ENCODE results near the gene SLBP.

SLBP gene

DNA sequence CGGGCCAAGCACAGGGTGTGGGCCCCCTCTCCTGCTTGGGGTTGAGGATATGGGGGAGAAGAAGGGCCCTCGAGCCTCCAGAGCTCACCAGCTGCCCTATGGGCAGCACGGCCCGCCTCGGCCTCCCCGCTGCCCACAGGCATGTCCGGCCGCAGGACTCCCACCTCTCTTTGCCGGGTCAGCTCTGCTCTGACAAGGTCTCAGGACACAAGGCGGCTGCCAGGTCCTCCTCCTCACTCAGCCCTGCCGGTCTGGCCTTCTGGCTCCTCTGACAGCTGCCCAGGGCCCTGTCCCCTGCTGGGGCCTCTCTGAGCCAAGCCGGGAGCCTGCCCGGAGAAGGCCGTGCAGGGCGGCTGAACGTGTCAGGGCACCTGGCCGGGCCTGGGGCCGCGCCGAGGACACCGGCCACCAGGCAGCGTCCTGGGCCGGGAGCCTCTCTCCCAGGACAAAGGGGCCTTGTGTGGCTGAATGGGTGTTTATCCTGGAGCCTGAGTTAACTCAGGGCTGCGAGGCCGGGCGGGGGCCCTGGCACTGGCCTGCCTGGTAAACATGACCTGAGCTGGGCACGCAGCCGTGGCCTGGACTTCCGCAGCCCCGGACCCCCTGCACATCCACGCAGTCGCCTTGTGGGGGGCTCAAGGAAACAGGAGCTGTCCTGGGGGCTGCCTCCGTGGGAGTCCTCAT lies 34.9 kb upstream of the SLBP start:
- H3K4me1 ChIP-seq (ENCODE audit: control insufficient read depth, insufficient read depth, low read length), result no peaks in the 10 kb centered on the region
- H3K4me3 ChIP-seq (ENCODE audit: low read depth, low read length), result no peak overlapping the region
- peaks cover 21% of the 10 kb centered on the region for H3K36me3 ChIP-seq (ENCODE audit: control insufficient read depth, insufficient read depth, low read length)
- no peak overlapping the region for H3K9ac ChIP-seq (ENCODE audit: low read depth, low read length)
- no peaks in the 10 kb centered on the region for H3K27me3 ChIP-seq (ENCODE audit: control insufficient read depth, insufficient read depth, low read length)
- no peaks in the 10 kb centered on the region for H3K9me3 ChIP-seq (ENCODE audit: control insufficient read depth, insufficient read depth, low read length)

- H3K9ac ChIP-seq (ENCODE audit: low read depth, low read length), result no peak overlapping the region
- H3K27me3 ChIP-seq (ENCODE audit: control insufficient read depth, insufficient read depth, low read length), result no peaks in the 10 kb centered on the region
- no peaks in the 10 kb centered on the region for H3K9me3 ChIP-seq (ENCODE audit: control insufficient read depth, insufficient read depth, low read length)
- no peaks in the 10 kb centered on the region for H3K4me1 ChIP-seq (ENCODE audit: control insufficient read depth, insufficient read depth, low read length)
- no peak overlapping the region for H3K4me3 ChIP-seq (ENCODE audit: low read depth, low read length)
- H3K36me3 ChIP-seq (ENCODE audit: control insufficient read depth, insufficient read depth, low read length), result peaks cover 28% of the 10 kb centered on the region
Measured at GRCh38 chr4:1746265-1746691, 34.2 kb upstream of the SLBP start.

- Histone ChIP-seq H3K4me1 (ENCODE audit: control insufficient read depth, insufficient read depth, low read length) (no peaks in the 10 kb centered on the region), H3K9ac (ENCODE audit: low read depth, low read length) (no peak overlapping the region), H3K36me3 (ENCODE audit: control insufficient read depth, insufficient read depth, low read length) (peaks cover 34% of the 10 kb centered on the region), H3K4me3 (ENCODE audit: low read depth, low read length) (no peak overlapping the region), H3K27me3 (ENCODE audit: control insufficient read depth, insufficient read depth, low read length) (no peaks in the 10 kb centered on the region), H3K9me3 (ENCODE audit: control insufficient read depth, insufficient read depth, low read length) (no peaks in the 10 kb centered on the region)
Measured at GRCh38 chr4:1745697-1746096, 33.6 kb upstream of the SLBP start.

DNA sequence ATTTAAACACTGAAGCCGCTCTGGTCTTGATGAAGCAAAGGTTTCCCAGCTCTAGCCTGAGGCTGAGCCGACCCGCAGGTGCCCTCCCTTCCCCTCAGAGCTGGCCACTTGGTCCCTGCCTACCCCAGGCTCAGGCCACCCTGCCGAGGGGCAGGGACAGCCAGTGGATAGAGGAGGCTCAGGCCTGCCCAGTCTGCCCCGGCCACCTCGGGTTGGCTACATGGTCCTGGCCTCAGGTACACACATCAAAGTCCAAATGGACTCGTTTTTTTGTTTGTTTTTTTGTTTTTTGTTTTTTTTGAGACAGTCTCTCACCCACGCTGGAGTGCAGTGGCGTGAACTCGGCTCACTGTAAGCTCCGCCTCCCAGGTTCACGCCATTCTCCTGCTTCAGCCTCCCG lies 33.0 kb upstream of the SLBP start:
- H3K9ac ChIP-seq (ENCODE audit: low read depth, low read length), result no peak overlapping the region
- no peaks in the 10 kb centered on the region for H3K9me3 ChIP-seq (ENCODE audit: control insufficient read depth, insufficient read depth, low read length)
- no peak overlapping the region for H3K4me3 ChIP-seq (ENCODE audit: low read depth, low read length)
- no peaks in the 10 kb centered on the region for H3K27me3 ChIP-seq (ENCODE audit: control insufficient read depth, insufficient read depth, low read length)
- no peaks in the 10 kb centered on the region for H3K4me1 ChIP-seq (ENCODE audit: control insufficient read depth, insufficient read depth, low read length)
- H3K36me3 ChIP-seq (ENCODE audit: control insufficient read depth, insufficient read depth, low read length), result peaks cover 39% of the 10 kb centered on the region

DNA sequence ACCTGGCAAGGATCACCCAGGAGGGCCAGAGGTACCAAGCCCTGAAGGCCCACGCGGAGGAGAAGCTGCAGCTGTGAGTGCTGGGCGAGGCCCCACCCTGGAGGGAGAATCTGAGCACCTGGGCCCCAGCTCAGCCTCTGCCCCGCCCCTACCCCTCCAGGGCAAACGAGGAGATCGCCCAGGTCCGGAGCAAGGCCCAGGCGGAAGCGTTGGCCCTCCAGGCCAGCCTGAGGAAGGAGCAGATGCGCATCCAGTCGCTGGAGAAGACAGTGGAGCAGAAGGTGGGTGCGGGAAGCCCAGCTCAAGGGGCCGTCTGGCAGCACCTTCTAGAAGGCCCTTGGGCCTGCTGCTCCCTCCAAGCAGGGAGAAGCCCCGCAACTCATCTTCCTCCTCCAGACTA lies 32.4 kb upstream of the SLBP start:
- no peak overlapping the region for H3K9ac ChIP-seq (ENCODE audit: low read depth, low read length)
- no peaks in the 10 kb centered on the region for H3K27me3 ChIP-seq (ENCODE audit: control insufficient read depth, insufficient read depth, low read length)
- no peaks in the 10 kb centered on the region for H3K9me3 ChIP-seq (ENCODE audit: control insufficient read depth, insufficient read depth, low read length)
- no peaks in the 10 kb centered on the region for H3K4me1 ChIP-seq (ENCODE audit: control insufficient read depth, insufficient read depth, low read length)
- H3K36me3 ChIP-seq (ENCODE audit: control insufficient read depth, insufficient read depth, low read length), result peaks cover 45% of the 10 kb centered on the region
- no peak overlapping the region for H3K4me3 ChIP-seq (ENCODE audit: low read depth, low read length)

DNA sequence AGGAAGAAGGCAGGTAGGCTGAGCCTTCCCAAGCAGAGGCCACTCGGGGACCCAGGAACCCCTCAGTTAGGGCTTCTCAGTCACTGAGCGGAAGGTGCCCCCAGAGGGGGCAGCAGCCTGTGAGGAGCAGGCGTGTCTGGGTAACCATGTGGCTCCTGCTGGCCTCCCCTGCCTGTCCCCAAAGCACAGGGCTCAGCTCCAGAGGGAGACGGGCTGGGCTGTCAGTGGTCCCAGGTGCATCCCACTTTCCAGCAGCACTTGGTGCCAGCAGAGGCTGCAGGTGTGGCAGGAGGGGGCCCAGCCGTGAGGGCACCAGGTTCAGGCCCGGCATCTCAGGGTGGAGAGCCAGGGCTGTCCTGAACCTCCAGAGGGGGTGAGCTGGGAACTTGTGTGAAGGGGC lies 31.9 kb upstream of the SLBP start:
- H3K4me3 ChIP-seq (ENCODE audit: low read depth, low read length), result no peak overlapping the region
- H3K9me3 ChIP-seq (ENCODE audit: control insufficient read depth, insufficient read depth, low read length), result no peaks in the 10 kb centered on the region
- H3K9ac ChIP-seq (ENCODE audit: low read depth, low read length), result no peak overlapping the region
- no peaks in the 10 kb centered on the region for H3K4me1 ChIP-seq (ENCODE audit: control insufficient read depth, insufficient read depth, low read length)
- no peaks in the 10 kb centered on the region for H3K27me3 ChIP-seq (ENCODE audit: control insufficient read depth, insufficient read depth, low read length)
- H3K36me3 ChIP-seq (ENCODE audit: control insufficient read depth, insufficient read depth, low read length), result peaks cover 50% of the 10 kb centered on the region

DNA sequence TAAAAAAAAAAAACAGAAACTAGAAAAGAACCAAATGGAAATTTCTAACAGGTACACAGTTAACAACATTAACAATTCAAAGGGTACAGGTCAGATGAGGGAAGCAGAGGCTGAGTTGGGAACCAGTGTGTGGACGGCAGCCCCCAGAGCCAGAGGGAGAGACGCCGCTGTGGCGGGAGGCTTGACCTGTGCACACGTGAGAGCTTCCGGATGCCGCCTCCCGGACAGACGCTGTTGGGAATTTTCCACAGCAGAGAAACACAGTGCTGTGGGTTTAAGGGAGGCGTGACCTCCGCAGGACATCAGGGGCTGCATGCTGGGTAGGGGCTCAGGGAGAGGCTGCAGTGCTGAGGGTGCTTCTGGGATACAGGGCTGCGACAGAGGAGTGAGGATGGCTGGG lies 31.4 kb upstream of the SLBP start:
- H3K27me3 ChIP-seq (ENCODE audit: control insufficient read depth, insufficient read depth, low read length), result no peaks in the 10 kb centered on the region
- H3K9ac ChIP-seq (ENCODE audit: low read depth, low read length), result no peak overlapping the region
- H3K4me1 ChIP-seq (ENCODE audit: control insufficient read depth, insufficient read depth, low read length), result no peaks in the 10 kb centered on the region
- H3K36me3 ChIP-seq (ENCODE audit: control insufficient read depth, insufficient read depth, low read length), result peaks cover 53% of the 10 kb centered on the region
- H3K4me3 ChIP-seq (ENCODE audit: low read depth, low read length), result no peak overlapping the region
- H3K9me3 ChIP-seq (ENCODE audit: control insufficient read depth, insufficient read depth, low read length), result peaks cover 2% of the 10 kb centered on the region

DNA sequence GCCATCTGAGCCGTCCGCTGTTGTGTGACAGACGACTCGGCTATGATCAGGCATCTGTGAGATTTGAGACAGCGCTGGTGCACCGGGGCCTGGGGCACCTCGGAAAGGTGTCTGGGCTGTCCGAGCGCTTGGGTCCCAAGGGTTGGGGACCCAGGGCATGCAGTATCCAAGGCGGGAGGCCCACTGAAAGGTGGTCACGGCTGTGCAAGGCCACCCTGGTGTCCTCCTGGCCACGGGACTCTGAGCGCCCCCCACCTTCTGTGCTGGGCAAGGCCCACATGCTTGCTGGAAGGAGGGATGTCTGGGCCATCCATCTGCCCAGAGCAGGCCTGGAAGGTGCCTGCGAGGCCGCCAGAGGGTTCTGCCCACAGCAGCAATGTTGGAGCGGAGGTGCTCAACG lies 29.1 kb upstream of the SLBP start:
- peaks cover 9% of the 10 kb centered on the region for H3K9me3 ChIP-seq (ENCODE audit: control insufficient read depth, insufficient read depth, low read length)
- H3K27me3 ChIP-seq (ENCODE audit: control insufficient read depth, insufficient read depth, low read length), result no peaks in the 10 kb centered on the region
- peaks cover 76% of the 10 kb centered on the region for H3K36me3 ChIP-seq (ENCODE audit: control insufficient read depth, insufficient read depth, low read length)
- no peaks in the 10 kb centered on the region for H3K4me1 ChIP-seq (ENCODE audit: control insufficient read depth, insufficient read depth, low read length)
- no peak overlapping the region for H3K4me3 ChIP-seq (ENCODE audit: low read depth, low read length)
- no peak overlapping the region for H3K9ac ChIP-seq (ENCODE audit: low read depth, low read length)

DNA sequence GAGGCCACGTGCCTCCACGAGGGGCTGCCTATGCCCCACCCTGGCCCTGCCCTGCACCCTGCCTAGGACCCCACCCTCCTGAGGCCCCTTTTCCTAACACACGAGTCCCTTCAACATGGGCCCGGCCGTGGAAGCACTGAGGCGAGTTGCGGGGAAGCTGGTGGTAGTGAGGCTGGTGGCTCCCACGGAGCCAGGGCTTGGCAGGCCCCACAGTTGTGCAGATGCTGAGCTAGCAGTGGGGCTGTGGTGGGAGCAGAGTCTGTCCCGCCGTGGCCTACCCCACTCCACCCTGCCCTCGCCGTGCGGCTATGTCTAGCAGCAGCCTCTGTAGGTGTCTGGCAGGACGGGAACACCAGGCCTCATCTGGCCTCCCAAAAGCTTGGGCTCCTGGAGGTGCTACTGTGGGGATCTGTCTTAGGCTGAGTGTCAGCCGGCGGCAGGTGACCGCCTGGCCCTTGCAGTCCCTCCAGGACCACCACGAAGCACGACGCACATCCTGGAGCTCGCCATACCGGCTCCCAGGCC lies 28.0 kb upstream of the SLBP start:
- H3K27me3 ChIP-seq (ENCODE audit: control insufficient read depth, insufficient read depth, low read length), result no peaks in the 10 kb centered on the region
- H3K4me1 ChIP-seq (ENCODE audit: control insufficient read depth, insufficient read depth, low read length), result no peaks in the 10 kb centered on the region
- H3K9ac ChIP-seq (ENCODE audit: low read depth, low read length), result no peak overlapping the region
- H3K4me3 ChIP-seq (ENCODE audit: low read depth, low read length), result no peak overlapping the region
- peaks cover 9% of the 10 kb centered on the region for H3K9me3 ChIP-seq (ENCODE audit: control insufficient read depth, insufficient read depth, low read length)
- peaks cover 86% of the 10 kb centered on the region for H3K36me3 ChIP-seq (ENCODE audit: control insufficient read depth, insufficient read depth, low read length)

GRCh38 chr4:1739358-1739757 lies 27.2 kb upstream of the SLBP start:
- peaks cover 86% of the 10 kb centered on the region for H3K36me3 ChIP-seq (ENCODE audit: control insufficient read depth, insufficient read depth, low read length)
- H3K4me1 ChIP-seq (ENCODE audit: control insufficient read depth, insufficient read depth, low read length), result no peaks in the 10 kb centered on the region
- no peaks in the 10 kb centered on the region for H3K27me3 ChIP-seq (ENCODE audit: control insufficient read depth, insufficient read depth, low read length)
- H3K4me3 ChIP-seq (ENCODE audit: low read depth, low read length), result no peak overlapping the region
- H3K9me3 ChIP-seq (ENCODE audit: control insufficient read depth, insufficient read depth, low read length), result peaks cover 9% of the 10 kb centered on the region
- no peak overlapping the region for H3K9ac ChIP-seq (ENCODE audit: low read depth, low read length)

DNA sequence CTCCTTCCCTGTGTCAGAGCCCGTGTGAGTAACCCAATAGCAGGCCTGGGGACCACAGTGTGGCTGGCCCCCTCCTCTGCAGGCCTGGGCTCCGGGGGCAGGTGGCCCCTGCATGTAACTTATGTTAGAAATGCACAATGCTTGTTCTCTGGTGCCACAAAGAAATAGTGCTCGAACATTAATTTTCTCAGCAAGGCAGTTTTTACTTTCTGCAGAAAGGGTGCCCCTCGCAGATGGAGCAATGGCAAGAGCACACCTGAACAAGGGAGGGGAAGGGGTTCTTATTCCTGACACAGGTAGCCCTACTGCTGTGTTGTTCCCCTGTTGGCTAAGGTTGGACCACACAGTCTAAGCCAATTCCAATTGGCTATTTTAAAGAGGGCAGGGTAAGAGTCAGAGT lies 26.3 kb upstream of the SLBP start:
- H3K36me3 ChIP-seq (ENCODE audit: control insufficient read depth, insufficient read depth, low read length), result peaks cover 79% of the 10 kb centered on the region
- H3K4me3 ChIP-seq (ENCODE audit: low read depth, low read length), result no peak overlapping the region
- H3K9me3 ChIP-seq (ENCODE audit: control insufficient read depth, insufficient read depth, low read length), result peaks cover 9% of the 10 kb centered on the region

GRCh38 chr4:1737666-1738065 lies 25.5 kb upstream of the SLBP start:
- H3K4me1 ChIP-seq (ENCODE audit: control insufficient read depth, insufficient read depth, low read length), result no peaks in the 10 kb centered on the region
- H3K27me3 ChIP-seq (ENCODE audit: control insufficient read depth, insufficient read depth, low read length), result no peaks in the 10 kb centered on the region
- H3K9me3 ChIP-seq (ENCODE audit: control insufficient read depth, insufficient read depth, low read length), result peaks cover 9% of the 10 kb centered on the region
- peaks cover 81% of the 10 kb centered on the region for H3K36me3 ChIP-seq (ENCODE audit: control insufficient read depth, insufficient read depth, low read length)
- no peak overlapping the region for H3K4me3 ChIP-seq (ENCODE audit: low read depth, low read length)
- no peak overlapping the region for H3K9ac ChIP-seq (ENCODE audit: low read depth, low read length)

More for the DNA sequence above, 26.3 kb upstream of the SLBP start:
- Histone ChIP-seq H3K27me3 (ENCODE audit: control insufficient read depth, insufficient read depth, low read length) (no peaks in the 10 kb centered on the region), H3K9ac (ENCODE audit: low read depth, low read length) (no peak overlapping the region), H3K4me1 (ENCODE audit: control insufficient read depth, insufficient read depth, low read length) (no peaks in the 10 kb centered on the region)

Measured in iPS-15b (cell line).